Measurements from ENCODE around the gene ARPC5.
A peak's percentile ranks its signal among the peaks of the same experiment; 100 is the strongest.

ARPC5 gene

DNA sequence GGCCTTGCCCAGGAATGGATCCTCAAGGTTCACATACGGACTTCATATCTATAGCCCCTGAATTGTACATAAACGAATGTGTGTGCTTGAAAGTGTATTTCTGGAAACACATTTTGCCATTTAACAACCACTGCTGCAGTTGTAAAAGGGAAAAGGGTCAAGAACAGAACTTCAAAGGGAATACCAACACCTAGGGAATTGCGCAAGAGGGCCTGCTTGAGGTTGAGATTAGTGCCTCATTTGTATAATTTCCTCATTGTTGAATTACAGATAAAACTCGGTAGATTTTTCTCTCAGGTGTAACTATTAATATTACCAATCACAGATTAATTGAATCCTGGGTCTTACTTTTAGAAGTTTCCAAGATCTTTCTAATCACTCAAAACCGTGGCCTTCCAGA is 51.4 kb downstream of the ARPC5 start:
- no peak for DNase-seq

DNA sequence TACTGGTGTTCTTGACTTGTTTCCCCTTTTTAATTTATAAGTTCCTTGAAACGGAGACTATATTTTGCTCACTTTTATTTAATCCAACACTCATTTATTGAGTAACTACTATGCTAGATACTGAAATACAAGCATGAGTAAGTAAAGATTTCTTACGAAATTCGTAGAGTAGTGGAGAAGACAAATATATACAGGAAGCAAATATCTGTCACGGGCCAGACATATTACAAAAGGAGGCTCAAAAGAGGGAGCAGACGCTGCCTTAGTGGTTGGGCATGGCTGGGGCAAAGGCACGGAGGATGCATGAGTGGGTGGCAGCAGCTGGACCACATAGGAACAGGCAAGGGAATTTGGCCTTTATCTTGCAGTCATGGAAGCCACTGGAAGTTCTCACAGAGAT is 52.1 kb downstream of the ARPC5 start:
- DNase-seq, result no peak

DNA sequence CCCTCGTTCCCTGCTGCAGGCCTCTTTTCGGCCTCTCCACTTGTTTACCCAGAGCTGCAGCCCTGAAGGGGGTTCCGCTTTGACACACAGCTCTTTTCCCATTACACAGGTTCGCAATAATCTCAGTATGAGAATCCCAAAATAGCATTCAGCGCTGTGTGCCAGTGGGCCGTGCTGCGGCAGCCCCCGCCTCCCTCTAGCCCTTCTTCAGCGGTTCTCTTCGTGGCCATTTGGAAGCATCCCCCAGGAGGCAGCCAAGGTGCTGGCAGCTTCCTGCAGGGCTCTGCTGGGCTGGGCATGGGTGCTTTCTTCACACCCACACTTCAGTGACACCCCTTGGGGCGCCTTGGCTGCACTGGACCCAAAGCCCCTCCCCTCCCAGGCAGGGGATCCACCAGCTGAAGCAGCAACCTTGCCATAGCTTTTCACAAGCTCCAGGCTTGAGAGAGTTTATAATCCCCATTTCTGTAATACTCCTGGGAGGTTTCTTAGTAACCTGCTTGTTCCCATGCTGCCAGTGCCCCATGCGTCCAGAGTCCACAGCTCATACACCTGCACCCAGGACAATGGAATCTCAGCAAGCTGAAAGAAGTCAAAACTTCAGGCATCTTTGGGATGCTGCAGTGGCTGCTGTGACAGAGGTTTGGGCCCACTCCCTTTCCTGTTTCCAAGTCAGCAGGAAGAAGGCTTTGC is 53.4 kb downstream of the ARPC5 start:
- DNase-seq, result no peak

DNA sequence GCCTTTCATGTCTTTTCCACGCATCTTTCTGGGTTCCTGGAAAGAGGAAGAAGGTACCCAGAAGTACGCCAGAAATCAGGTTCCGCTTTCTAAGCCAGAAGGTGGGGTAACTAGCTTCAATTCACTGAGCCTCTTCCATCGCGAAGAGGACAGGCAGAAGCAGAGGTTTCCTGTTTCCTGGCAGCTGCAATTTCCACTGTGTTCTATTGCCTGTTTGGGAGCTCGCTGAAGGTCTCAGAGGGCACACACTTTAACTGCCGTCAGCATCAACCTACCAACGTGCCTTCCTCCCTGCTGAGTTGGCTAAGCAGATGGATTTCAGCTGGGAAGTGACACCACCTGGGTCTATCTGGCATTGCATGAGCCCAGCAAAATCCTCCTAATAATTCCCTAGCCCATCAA is 55.3 kb downstream of the ARPC5 start:
- DNase-seq, result peak; percentile 98

DNA sequence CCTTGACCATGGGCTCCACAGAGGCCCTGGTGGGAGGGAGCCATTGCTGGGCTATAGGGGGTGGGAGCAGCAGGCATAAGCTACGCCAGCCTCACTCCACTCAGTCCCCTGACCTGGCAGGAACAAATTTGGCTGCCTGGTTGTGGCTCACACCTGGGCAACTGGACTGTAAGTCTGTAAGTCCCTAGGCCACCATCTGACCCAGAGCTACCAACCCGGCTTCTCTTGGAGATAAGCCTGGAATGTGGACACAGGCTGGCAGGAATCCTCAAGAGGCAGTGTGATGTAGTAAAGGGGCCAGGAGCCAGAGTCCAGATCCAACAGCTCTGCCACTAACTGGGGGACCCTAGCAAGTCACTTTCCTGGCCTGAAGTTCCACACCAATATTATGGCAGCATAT is 56.7 kb downstream of the ARPC5 start:
- DNase-seq, result no peak

DNA sequence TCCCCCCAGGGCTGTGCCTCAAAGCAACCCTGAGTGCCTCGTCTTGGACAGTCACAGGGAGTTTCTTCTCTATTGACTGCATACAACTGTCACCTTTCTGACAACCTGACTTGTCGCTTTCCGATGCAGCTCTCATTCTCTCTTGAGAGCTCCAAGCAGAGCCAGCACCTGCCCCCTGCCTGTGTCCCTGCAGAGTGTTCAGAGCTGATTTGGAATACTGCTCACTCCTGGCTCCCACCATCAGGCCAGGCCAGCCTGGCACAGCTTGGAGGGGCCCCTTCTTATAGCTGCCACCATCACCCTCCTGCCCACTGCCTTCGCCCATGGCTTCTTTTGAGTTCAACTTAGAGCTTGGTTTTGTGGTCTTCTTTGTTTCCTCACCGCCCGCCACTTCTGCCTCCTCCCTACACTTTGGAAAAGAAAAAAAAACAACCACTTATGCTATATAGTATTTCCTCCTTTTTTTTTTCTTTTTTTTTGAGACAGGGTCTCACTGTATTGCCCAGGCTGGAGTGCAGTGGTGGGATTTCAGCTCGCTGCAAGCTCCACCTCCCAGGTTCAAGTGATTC is 57.6 kb downstream of the ARPC5 start:
- DNase-seq, result no peak

DNA sequence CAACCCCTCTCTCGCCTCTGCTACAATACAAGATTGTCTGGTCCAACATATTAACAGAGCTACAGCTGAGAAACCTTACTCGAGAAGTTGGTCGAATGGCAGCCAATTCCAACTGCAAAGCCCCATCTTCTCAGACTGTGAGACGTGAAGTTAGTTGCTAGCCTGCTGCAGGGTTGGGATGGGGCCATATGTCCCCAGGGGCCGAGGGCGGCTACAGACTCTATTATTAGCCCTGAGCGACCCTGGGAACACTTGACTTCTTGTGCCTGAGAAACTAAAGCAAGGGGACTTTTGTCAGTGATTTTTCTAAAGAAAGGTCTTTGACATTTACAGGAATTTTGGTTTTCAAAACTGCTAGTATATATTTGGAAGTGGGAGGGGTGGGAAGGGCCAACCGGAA is 59.0 kb downstream of the ARPC5 start:
- DNase-seq, result no peak

DNA sequence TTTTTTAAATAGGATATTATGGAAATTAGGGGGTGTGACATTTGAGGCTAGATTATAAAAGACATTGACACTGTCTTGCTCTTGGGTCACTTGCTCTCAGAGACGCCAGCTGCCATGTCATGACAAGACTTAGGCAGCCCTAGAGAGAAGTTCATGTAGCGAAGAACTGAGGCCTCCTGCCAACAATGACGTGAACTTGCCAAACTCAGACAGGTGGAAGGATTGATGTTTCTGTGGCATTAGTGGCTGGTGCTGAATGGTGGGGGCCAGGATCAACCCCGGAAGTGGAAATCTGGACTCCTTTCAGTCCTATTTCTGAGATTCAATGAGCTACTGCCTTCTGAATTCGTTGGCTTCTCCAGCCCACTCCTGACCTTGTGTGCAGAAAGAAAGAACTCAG is 60.0 kb downstream of the ARPC5 start:
- DNase-seq, result no peak

DNA sequence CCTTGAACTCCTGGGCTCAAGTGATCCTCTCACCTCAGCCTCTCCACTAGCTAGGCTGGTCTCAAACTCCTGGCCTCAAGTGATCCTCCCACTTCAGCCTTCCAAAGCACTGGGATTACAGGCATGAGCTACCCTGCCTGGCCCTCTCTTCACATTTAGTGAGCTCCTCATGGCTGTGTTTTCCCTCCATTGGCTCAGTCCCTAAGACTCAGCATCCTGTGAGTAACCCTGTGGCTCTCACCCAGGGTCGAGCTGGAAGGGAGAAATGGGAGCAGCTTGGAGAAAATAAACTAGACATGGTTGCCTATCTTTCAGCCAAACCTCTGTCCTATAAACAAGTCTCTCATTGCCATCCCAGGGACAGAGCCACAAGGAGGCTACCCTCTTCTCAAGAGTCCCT is 62.9 kb downstream of the ARPC5 start:
- DNase-seq, result no peak

DNA sequence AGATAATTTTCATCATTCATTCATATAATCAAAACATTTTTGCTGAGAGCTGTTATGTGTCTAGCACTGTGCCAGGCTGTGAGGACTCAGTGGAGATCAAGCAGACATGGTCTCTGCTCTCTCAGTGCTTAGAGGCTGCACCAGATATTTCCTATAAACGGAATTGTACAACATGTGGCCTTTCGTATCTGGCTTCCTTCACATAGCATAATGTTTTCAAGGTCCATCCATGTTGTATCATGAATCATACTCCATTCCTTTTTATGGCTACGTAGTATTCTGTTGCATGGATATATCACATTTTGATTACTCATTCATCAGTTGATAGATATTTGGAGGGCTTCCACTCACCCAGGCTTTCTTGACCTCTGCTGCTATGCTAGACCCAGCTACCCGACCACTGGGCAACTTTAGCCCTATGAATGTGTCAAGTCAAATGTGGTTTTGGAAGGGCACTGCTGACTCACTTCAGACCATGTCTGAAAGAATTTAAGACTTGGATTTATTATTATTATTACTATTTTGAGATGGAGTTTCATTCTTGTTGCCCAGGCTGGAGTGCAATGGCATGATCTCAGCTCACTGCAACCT is 63.8 kb downstream of the ARPC5 start:
- no peak for DNase-seq
